Adrenal gland (tissue), 12 donors: ENCODE data around the gene PPEF2. TPM values are rescaled to one million over a fixed set of nuclear protein-coding genes. Genes with fewer than 3 reads are reported as not detected.

ENCODE experiments used
- DNase-seq, 7 donors: peaks; one replicate each; pipeline ENCODE4 v3.0.0-alpha.2; 2019 to 2020
- H3K27ac ChIP-seq, 5 donors: fragments of 200-600 bp; sonication (generic) in 4 of 5; 1 replicate in 3 of 5; 2 replicates in 2 of 5; pipeline versions ENCODE4 v1.5.1 to v1.8.0; 2016 to 2020; ENCODE audit warnings: mild to moderate bottlenecking in 1 of 5
- H3K27me3 ChIP-seq: fragments of 200-600 bp; 2 replicates; pipeline ENCODE4 v1.8.0; 2021
- H3K36me3 ChIP-seq, 2 donors: fragments of 200-600 bp; replicated peaks in 1 of 2; 1 replicate in 1 of 2; 2 replicates in 1 of 2; pipeline versions ENCODE4 v1.5.1 to v1.8.0; 2018 to 2022
- H3K4me1 ChIP-seq, 2 donors: fragments of 200-600 bp; replicated peaks in 1 of 2; 1 replicate in 1 of 2; 2 replicates in 1 of 2; pipeline versions ENCODE4 v1.5.1 to v1.8.0; 2018 to 2021
- H3K4me3 ChIP-seq, 4 donors: fragments of 200-600 bp; sonication (generic) in 3 of 4; one replicate each; pipeline ENCODE4 v1.5.1; 2016 to 2018
- H3K9me3 ChIP-seq, 3 donors: fragments of 200-600 bp; sonication (generic) in 1 of 3; replicated peaks in 1 of 3; 1 replicate in 2 of 3; 2 replicates in 1 of 3; pipeline versions ENCODE4 v1.5.1 to v1.8.0; 2016 to 2021
- POLR2A ChIP-seq, 2 donors: fragments of 450-650 bp; IDR thresholded peaks; one replicate each; pipeline ENCODE4 v1.6.1; 2017; ENCODE audit warnings: antibody characterized with exemption in 2 of 2, mild to moderate bottlenecking in 2 of 2, moderate library complexity in 1 of 2
- WGBS, 4 donors: extraction: QIAGEN DNeasy Blood & Tissue Kit in 2 of 4; methylation state at CpG; one replicate each; pipeline versions ENCODE4 v1.1.5 to v1.1.7; 2013 to 2017; 5-methylcytosine and 5-hydroxymethylcytosine counted together
- intact Hi-C, 2 donors: fragments of 100-400 bp; cut with DNase I; formaldehyde crosslinking; loops; one replicate each; pipeline versions ENCODE4 v1.14.1 to v1.15.0; 2022 to 2023
- polyA plus RNA-seq, 3 donors: library from polyadenylated mRNA; stranded (reverse); fragments of 200-250 nt in 2 of 3; fragments of 350-450 nt in 1 of 3; fragmentation: Illumina TruSeq in 1 of 3; extraction: RNeasy Lipid Tissue Mini Kit (QIAGEN cat#74804) in 1 of 3; gene quantifications; one replicate each; pipeline ENCODE4 v1.2.3, GENCODE V29; 2013 to 2014
- total RNA-seq, 9 donors: library from RNA; depleted of rRNA in 4 of 9; stranded (reverse); fragments of >200 nt in 4 of 9; fragments of 120-200 nt in 1 of 9; fragmentation: NEBNext Ultra II Directional in 1 of 9; extraction: Animal tissue kit (Norgen Biotek cat#: 25700) in 1 of 9; gene quantifications; one replicate each; pipeline versions ENCODE4 v1.1.0 to v1.2.4, GENCODE V29; 2013 to 2023
- TF ChIP-seq, protein P1 (sequence below), 6 experiments: fragments of 450-650 bp in 4 of 6; fragments of 200-600 bp in 2 of 6; sonication (generic) in 1 of 6; IDR thresholded peaks; 1 replicate in 5 of 6; 2 replicates in 1 of 6; pipeline versions ENCODE4 v1.5.1 to v1.8.0; 2016 to 2021; ENCODE audit warnings: antibody characterized with exemption in 6 of 6, mild to moderate bottlenecking in 2 of 6, moderate library complexity in 1 of 6
- donor health status: healthy with polysubstance abuse.
- donor health status: Bipolar disorder and iron deficiency.
- donor health status: DM: yes; HTN: yes; CAD: no.
- donor health status: DM: no; HTN: no; CAD: no.
- donor health status: DM: no; HTN: no; CAD: no.
- donor health status: DM: yes; HTN: yes; CAD: no.

PPEF2 gene
- total and polyA plus RNA-seq, 12 donors = 0.03 to 0.08 (median 0.06) TPM; not detected in 9

DNA sequence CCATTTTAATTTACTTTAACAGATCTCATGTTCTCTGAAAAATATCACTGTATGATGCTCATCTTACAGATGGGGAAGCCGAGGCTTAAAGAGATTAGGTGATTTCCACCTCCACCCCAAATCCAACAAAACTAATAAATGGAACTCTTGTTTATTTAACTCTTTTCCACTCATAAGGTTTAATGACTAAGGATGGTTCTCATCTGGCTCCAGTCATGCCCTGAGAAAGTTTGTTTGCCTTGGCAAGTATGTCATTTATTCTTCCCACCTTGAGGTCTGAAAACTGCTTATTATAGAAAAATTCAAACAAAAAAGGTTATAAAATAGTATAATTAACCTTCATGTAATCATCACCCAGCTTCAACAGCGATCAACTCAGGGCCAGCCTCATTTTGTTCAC, 56.3 kb downstream of the PPEF2 start:
- no peaks in the 10 kb centered on the region for H3K27me3 ChIP-seq
- TF ChIP-seq, protein P1, sequence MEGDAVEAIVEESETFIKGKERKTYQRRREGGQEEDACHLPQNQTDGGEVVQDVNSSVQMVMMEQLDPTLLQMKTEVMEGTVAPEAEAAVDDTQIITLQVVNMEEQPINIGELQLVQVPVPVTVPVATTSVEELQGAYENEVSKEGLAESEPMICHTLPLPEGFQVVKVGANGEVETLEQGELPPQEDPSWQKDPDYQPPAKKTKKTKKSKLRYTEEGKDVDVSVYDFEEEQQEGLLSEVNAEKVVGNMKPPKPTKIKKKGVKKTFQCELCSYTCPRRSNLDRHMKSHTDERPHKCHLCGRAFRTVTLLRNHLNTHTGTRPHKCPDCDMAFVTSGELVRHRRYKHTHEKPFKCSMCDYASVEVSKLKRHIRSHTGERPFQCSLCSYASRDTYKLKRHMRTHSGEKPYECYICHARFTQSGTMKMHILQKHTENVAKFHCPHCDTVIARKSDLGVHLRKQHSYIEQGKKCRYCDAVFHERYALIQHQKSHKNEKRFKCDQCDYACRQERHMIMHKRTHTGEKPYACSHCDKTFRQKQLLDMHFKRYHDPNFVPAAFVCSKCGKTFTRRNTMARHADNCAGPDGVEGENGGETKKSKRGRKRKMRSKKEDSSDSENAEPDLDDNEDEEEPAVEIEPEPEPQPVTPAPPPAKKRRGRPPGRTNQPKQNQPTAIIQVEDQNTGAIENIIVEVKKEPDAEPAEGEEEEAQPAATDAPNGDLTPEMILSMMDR (IDR thresholded peaks at IDR 0.05) = no peak
- TF ChIP-seq POLR2A (IDR thresholded peaks at IDR 0.05) = no peak
- 85 to 93% (median 91%) methylated on average over 2 of the region's 2 CpGs for WGBS, 4 donors
- DNase-seq = no peak
- peaks cover 9 to 15% of the 10 kb centered on the region in 2 donors for H3K4me1 ChIP-seq
- H3K27ac ChIP-seq = no peak overlapping the region
- H3K9me3 ChIP-seq = no peaks in the 10 kb centered on the region
- no peak overlapping the region for H3K4me3 ChIP-seq
- no peaks in the 10 kb centered on the region for H3K36me3 ChIP-seq
- intact Hi-C loops = loop anchor here in 1 of 2 donors (5.0 kb wide), 1 partner anchor 194 kb away; no protein-coding TSS in a partner anchor

DNA sequence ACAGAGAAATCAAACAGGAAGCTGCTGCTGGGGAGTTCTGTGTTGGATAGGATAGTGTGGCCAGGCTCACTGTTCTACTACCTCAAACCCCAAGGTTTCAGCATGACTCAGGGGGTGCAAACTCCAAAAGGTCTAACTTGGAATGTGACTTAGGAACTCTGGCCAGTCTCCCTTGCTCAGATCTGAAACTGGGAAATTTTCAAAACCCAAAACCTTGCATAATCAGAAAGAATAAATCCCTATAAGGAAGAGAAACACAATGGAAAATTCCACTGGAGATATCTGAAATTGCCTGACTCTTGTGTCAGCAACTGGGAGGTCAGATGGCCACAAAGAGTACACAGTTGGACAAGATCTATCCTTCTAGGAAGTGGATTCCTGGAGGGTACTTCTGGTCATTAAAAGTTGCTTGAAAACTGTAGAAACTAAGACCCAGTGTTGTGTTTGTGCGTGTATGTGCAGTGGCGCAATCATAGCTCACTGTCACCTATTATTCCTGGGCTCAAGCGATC, 58.0 kb downstream of the PPEF2 start:
- Histone ChIP-seq H3K9me3 (no peaks in the 10 kb centered on the region), H3K36me3 (no peaks in the 10 kb centered on the region), H3K4me3 (peak overlapping the region in 1 of 4 donors; percentile 12), H3K27ac (peak overlapping the region in 4 of 5 donors; percentile 37 to 84 (median 62)), H3K4me1 (peaks cover 9 to 15% of the 10 kb centered on the region in 2 donors), H3K27me3 (no peaks in the 10 kb centered on the region)
- intact Hi-C loops = no loop called here
- TF ChIP-seq, protein P1 (IDR thresholded peaks at IDR 0.05) = no peak
- TF ChIP-seq POLR2A (IDR thresholded peaks at IDR 0.05) = no peak
- DNase-seq = peak in 6 of 7 donors; percentile 39 to 62 (median 52)
- 83 to 96% (median 94%) methylated on average over 3 of the region's 3 CpGs for WGBS, 4 donors

DNA sequence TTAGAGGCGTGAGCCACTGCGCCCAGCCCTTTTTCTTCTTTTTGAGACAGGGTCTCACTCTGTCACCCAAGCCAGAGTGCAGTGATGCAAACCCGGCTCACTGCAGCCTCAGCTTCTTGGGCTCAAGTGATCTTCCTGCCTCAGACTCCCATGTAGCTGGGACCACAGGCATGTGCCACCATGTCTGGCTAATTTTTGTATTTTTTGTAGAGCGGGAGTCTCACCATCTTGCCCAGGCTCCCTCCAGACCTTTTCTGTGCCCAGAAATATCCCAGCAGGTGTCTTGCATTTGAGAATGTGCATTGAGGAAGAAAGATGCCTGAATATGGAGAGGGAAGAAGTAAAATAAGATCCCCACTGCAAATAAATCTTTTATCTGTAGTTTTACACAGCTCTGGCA, 58.7 kb downstream of the PPEF2 start:
- intact Hi-C loops = no loop called here
- peak overlapping the region in 4 of 5 donors; percentile 37 to 84 (median 62) for H3K27ac ChIP-seq
- no peak overlapping the region for H3K4me3 ChIP-seq
- no peak for DNase-seq
- H3K27me3 ChIP-seq = no peaks in the 10 kb centered on the region
- no peaks in the 10 kb centered on the region for H3K9me3 ChIP-seq
- H3K36me3 ChIP-seq = no peaks in the 10 kb centered on the region
- no peak for TF ChIP-seq POLR2A (IDR thresholded peaks at IDR 0.05)
- TF ChIP-seq, protein P1 (IDR thresholded peaks at IDR 0.05) = no peak
- H3K4me1 ChIP-seq = peaks cover 9 to 15% of the 10 kb centered on the region in 2 donors
- 87 to 97% (median 94%) methylated on average over 4 of the region's 4 CpGs for WGBS, 4 donors

DNA sequence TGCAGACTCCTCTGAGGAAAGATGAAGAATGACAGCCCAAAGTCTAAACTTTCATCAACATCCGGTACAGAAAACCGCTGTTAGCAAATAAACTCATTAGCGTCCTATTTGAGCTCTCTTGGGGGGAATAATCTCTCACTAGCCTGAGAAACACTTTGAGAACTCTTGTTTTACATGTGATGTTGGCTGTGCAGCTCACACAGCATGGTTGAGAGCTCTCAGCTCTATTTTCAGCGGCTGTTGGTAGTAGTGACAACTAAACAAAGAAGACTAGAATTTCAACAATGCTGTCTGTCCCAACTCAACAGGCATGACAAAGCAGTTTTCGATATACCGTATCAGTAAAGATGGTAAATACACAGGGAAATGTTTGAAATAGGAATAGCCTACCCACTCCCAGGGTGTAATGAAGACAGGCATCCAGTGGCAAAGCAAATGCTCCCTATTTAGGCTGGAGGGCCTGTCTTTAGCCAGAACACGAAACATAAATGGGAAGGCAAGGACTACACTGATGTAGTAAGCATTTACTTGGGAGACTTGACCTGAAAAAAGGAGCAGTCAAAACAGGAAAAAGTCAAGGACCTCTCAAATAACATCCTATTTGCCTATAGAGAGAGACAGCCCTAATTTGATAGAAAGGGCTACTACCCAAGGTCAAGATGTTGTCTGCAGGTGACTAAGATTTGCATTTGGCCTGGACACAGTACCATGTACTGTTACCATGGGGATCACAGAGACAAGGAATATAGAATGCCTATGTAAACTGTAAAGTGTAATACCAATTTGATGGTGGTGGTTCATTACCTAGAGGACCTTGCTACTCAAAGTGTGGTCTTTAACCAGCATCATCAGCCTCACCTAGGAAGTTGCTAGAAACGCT, 60.4 kb downstream of the PPEF2 start:
- intact Hi-C loops = no loop called here
- H3K27me3 ChIP-seq = no peaks in the 10 kb centered on the region
- no peak overlapping the region for H3K4me3 ChIP-seq
- no peak overlapping the region for H3K27ac ChIP-seq
- peaks cover 6 to 15% of the 10 kb centered on the region in 2 donors for H3K4me1 ChIP-seq
- no peaks in the 10 kb centered on the region for H3K9me3 ChIP-seq
- no peaks in the 10 kb centered on the region for H3K36me3 ChIP-seq
- 89 to 92% (median 91%) methylated on average over 8 of the region's 8 CpGs for WGBS, 4 donors
- TF ChIP-seq, protein P1 (IDR thresholded peaks at IDR 0.05) = no peak
- no peak for TF ChIP-seq POLR2A (IDR thresholded peaks at IDR 0.05)
- DNase-seq = no peak
